ENCODE results near the gene RAB11FIP4. TPM values are rescaled to one million over a fixed set of nuclear protein-coding genes. Genes with fewer than 3 reads are reported as not detected.
A peak's percentile ranks its signal among the peaks of the same experiment; 100 is the strongest.

RAB11FIP4 gene
- total RNA-seq, 1 donor from 2014 or later = 0.17 TPM

DNA sequence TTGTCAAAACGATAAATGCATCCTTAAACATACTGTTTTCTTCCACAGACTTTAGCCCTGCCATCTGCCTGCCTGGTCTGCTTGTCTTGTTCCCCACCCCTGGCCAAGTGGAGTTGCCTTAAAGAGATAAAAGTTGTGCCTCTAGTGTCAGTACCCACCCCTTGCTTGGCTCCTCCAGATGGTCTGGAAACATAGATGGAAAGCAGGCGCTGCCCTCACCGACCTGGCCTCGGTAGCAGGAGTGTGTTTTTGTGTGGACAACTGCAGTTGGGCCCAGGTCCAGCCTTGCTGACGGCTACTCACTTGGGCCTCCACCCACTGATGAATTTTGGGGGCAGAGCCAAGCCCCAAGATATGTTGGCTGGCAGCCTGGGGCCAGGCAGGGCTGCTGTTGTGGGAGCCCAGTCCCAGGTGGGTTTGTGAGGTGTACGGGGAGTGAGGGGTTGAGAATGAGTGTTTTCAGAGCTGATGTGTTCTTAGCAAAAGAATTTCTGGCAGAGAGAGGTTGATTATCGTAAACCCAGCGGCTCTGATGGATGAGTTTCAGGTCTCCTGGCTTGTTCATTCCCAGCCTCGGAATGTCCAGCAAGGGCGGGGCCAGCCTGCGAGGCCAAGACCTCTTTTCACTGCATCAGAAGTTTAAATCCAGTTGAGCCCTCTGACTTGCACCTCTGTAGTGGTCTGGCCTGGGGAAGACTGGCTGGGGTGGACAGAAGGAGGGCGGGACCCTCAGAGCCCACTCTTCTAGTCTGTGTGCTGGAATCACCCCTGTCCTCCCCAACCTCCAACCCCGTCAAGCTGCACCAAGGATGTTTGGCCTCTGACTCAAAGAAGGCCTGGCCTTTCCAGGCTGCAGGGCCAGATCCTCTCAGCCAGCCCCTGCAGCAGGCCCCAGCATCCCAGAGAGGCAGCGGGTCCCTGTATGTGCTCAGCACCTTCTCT, 179.7 kb downstream of the RAB11FIP4 start:
- DNase-seq = no peak

- no peak for DNase-seq
Observed at GRCh38 chr17:31572341-31572740, 180.9 kb downstream of the RAB11FIP4 start.

- no peak for DNase-seq
Observed at GRCh38 chr17:31573047-31573446, 181.6 kb downstream of the RAB11FIP4 start.

DNA sequence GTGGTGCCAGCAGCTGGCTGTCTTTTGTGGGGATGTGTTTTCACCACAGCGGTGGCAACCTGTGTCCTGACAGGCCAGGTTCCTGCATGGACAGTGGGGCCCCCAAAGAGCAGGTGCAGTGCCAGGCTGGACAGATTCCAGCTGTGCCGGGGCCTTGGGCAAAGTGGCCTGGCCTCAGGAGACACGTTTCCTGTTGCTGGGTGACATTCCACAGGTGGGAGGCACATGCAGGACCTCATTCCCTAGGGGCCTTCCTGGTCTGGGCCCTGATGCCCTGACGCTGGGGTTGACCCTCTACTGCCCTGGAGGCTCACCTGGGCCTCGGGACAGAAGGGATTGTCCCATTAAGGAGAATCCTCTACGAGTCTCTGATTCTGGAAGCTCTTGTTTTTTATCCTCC, 182.4 kb downstream of the RAB11FIP4 start:
- no peak for DNase-seq

- no peak for DNase-seq
Observed at GRCh38 chr17:31574458-31574857, 183.0 kb downstream of the RAB11FIP4 start.

GRCh38 chr17:31575043-31575442, 183.6 kb downstream of the RAB11FIP4 start:
- DNase-seq = no peak

DNA sequence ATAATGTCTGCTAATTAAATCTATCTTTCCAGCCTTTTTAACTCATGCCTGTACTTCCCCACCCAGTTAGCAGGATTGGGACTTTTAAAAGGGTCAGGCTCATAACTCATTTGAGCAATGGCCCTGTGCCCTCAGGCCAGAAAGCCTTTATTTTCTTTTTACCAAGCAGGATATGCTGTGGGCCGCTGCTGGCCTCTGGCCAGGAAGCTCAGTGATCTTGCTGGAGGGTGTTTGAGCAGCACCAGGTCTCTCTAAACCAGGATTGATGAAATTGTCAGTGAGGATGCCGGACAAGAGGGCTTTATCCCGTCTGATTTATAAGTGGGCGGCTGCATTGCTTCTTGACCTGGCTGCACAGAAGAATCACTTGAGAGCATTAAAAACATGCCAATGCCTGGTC, 187.8 kb downstream of the RAB11FIP4 start:
- peak; percentile 71 for DNase-seq

- no peak for DNase-seq
Observed at GRCh38 chr17:31580316-31580705, 188.8 kb downstream of the RAB11FIP4 start.

GRCh38 chr17:31580706-31581490, 189.4 kb downstream of the RAB11FIP4 start:
- peak; percentile 79 for DNase-seq

GRCh38 chr17:31581491-31581890, 190.0 kb downstream of the RAB11FIP4 start:
- DNase-seq = peak; percentile 61

DNA sequence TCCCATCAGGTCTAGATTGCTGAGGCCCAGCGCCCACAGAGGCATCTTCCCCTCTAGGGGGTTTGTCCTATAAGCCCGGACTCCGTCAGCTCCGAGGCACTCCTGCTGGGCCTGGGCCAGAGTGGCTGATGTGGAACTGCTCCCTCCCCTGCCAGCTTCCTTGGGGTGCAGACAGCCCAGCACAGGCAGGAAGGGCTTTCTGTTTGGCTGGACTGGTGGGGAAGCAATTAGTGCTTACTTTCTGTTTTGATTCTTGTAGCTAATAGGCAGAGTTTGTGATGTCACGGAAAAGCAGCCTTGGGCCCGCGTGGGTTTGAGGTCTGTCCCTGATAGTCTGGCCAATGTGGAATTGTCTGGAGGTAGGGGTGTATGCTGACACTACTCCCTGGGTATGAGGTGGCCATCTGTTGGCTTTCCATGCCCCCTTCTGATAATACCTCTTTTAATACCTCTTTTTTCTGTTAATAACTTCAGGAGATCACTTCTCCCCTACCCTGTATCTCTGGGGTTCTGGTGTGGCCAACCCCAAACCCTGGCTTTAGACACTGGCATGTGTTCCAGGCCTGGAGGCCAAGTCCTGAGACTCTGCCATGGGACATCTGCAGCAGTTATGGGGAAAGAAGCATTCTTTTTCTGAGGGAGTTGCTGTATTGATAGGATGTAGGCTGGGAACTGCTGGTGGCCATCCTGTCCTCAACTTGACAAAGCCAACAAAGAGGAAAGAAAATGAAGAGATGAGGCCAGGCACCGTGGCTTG, 190.9 kb downstream of the RAB11FIP4 start:
- peak; percentile 83 for DNase-seq

DNA sequence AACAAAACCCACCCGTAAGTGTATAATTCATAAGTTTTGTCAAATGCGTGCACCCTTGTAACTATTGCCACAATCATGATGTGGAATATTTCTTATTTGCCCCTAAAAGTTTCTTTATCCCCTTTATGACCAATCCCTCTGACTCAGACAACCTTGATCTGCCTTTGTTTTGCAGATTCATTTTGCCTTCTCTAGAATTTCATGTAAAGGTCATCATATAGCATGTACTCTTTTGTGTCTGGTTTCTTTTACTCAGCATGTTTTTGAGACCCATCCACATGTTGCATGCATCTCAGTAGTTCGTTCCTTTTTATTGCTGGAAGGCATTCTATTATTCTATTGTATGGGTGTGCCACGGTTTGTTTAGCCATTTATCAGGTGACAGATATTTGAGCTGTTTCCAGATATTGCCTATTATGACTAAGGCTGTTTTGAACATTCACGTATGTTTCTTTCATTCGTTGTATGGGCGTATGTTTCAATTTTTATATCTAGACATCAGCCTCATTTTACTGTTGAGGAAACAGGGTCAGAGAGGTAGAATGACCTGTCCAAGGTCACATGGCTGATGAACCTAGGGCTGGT, 192.4 kb downstream of the RAB11FIP4 start:
- DNase-seq = no peak

GRCh38 chr17:31584438-31585279, 193.2 kb downstream of the RAB11FIP4 start:
- DNase-seq = no peak

GRCh38 chr17:31585280-31585630, 193.8 kb downstream of the RAB11FIP4 start:
- no peak for DNase-seq

- peak; percentile 15 for DNase-seq
Observed at GRCh38 chr17:31586946-31587345, 195.5 kb downstream of the RAB11FIP4 start.

GRCh38 chr17:31587462-31587861, 196.0 kb downstream of the RAB11FIP4 start:
- no peak for DNase-seq

Other genes starting within 250 kb of the RAB11FIP4 start
- 3.1 and 4.4 TPM in 2 replicates for gene OMG, start 94.4 kb upstream of the RAB11FIP4 start, total RNA-seq
- gene EVI2B, start 77.6 kb upstream of the RAB11FIP4 start, total RNA-seq = under 0.01 and 0.19 TPM in 2 replicates
- gene EVI2A, start 70.1 kb upstream of the RAB11FIP4 start, total RNA-seq = 0.23 TPM in 1 of 2 replicates, not detected in the other